OCI-LY7 (cell line): ENCODE measurements around the gene PPFIBP1. TPM values are rescaled to one million over a fixed set of nuclear protein-coding genes. Genes with fewer than 3 reads are reported as not detected.
A peak's percentile ranks its signal among the peaks of the same experiment; 100 is the strongest.

ENCODE experiments used
- BruUV-seq: library from RNA; stranded (reverse); fragments of 400-500 nt; replicated peaks from 2 replicates; lab custom pipeline; 2021; lab: Mats Ljungman, UMichigan
- CTCF ChIA-PET: fragments of 300-600 bp; sonication (Branson Sonifier 250); formaldehyde crosslinking; loops from one replicate; lab custom pipeline; 2022; ENCODE audit warnings: antibody characterized with exemption; ENCODE audit not compliant: unreplicated experiment; lab: Charles Lee
- POLR2A ChIA-PET: fragments of 300-600 bp; sonication (Branson Sonifier 250); formaldehyde crosslinking; loops from one replicate; lab custom pipeline; 2022; ENCODE audit warnings: antibody characterized with exemption; lab: Charles Lee
- DNase-seq: peaks from one replicate; pipeline ENCODE4 v3.0.0-alpha.2; 2015; ENCODE audit warnings: low spot score
- H2AFZ ChIP-seq: fragments of 200-600 bp; sonication (generic), shearing (Covaris generic); 2 replicates; pipeline ENCODE4 v1.6.1; 2014; ENCODE audit warnings: mild to moderate bottlenecking, antibody characterized with exemption, low read length, moderate library complexity
- H3K27ac ChIP-seq: fragments of 200-600 bp; sonication (generic); 2 replicates; pipeline ENCODE4 v1.5.1; 2014; ENCODE audit warnings: mixed run types, low read depth, mild to moderate bottlenecking, moderate library complexity, low read length, inconsistent platforms; ENCODE audit not compliant: poor library complexity, severe bottlenecking
- H3K36me3 ChIP-seq: fragments of 200-600 bp; sonication (generic); 2 replicates; pipeline ENCODE4 v1.6.1; 2014; ENCODE audit warnings: mild to moderate bottlenecking, antibody characterized with exemption, low read length, moderate library complexity, mixed read lengths; ENCODE audit not compliant: insufficient read depth
- H3K4me1 ChIP-seq: fragments of 200-600 bp; sonication (generic); 2 replicates; pipeline ENCODE4 v1.5.1; 2014; ENCODE audit warnings: mild to moderate bottlenecking, low read length; ENCODE audit not compliant: insufficient read depth, poor library complexity, severe bottlenecking
- H3K4me2 ChIP-seq: fragments of 200-600 bp; sonication (generic); 2 replicates; pipeline ENCODE4 v1.6.1; 2014; ENCODE audit warnings: mild to moderate bottlenecking, low read length
- H3K4me3 ChIP-seq: fragments of 200-600 bp; sonication (generic); 2 replicates; pipeline ENCODE4 v1.5.1; 2014; ENCODE audit warnings: mild to moderate bottlenecking, low read depth, low read length; ENCODE audit not compliant: poor library complexity, severe bottlenecking
- H3K79me2 ChIP-seq: fragments of 200-600 bp; sonication (generic); 2 replicates; pipeline ENCODE4 v1.6.1; 2016; ENCODE audit warnings: low read depth, mild to moderate bottlenecking, low read length, moderate library complexity, mixed read lengths; ENCODE audit not compliant: insufficient read depth
- H3K9me2 ChIP-seq: fragments of 200-600 bp; sonication (generic); 2 replicates; pipeline ENCODE4 v1.6.1; 2016; ENCODE audit warnings: mild to moderate bottlenecking, low read length, mixed read lengths; ENCODE audit not compliant: insufficient read depth
- H3K9me3 ChIP-seq: fragments of 200-600 bp; sonication (generic); 2 replicates; pipeline ENCODE4 v1.6.1; 2014; ENCODE audit warnings: mild to moderate bottlenecking, mixed run types, low read length, mixed read lengths
- H4K20me1 ChIP-seq: fragments of 200-600 bp; sonication (generic); 2 replicates; pipeline ENCODE4 v1.6.1; 2014; ENCODE audit warnings: mild to moderate bottlenecking, antibody characterized with exemption, low read length, moderate library complexity, mixed read lengths; ENCODE audit not compliant: insufficient read depth
- CTCF ChIP-seq: fragments of 200-600 bp; sonication (generic); conservative IDR thresholded peaks from 2 replicates; pipeline ENCODE4 v1.5.1; 2014; ENCODE audit warnings: mild to moderate bottlenecking, antibody characterized with exemption, low read length, moderate library complexity, mixed read lengths
- EZH2phosphoT487 ChIP-seq: fragments of 200-600 bp; sonication (generic); IDR thresholded peaks from 2 replicates; pipeline ENCODE4 v1.6.1; 2018; ENCODE audit warnings: low read depth, borderline replicate concordance, mild to moderate bottlenecking, mixed run types, antibody characterized with exemption, low read length, moderate library complexity, mixed read lengths
- intact Hi-C: fragments of 100-400 bp; cut with micrococcal nuclease; formaldehyde crosslinking; loops from one replicate; pipeline ENCODE4 v1.10.0; 2022; ENCODE audit not compliant: unreplicated experiment
- total RNA-seq, 2 experiments: library from RNA; depleted of rRNA in 1 of 2; stranded (reverse); fragments of >200 nt in 1 of 2; shearing (Covaris generic) in 1 of 2; gene quantifications; 2 replicates each; pipeline ENCODE4 v1.2.3, GENCODE V29; 2014 to 2022

Gene PPFIBP1
- total RNA-seq, 2 experiments from 2014 or later, result 7.3 to 14.6 TPM

- Histone ChIP-seq H3K79me2 (peaks cover 14% of the 10 kb centered on the region; the same call in 1 of the 2 replicates), H3K36me3 (no peaks in the 10 kb centered on the region), H3K9me3 (no peaks in the 10 kb centered on the region), H3K27ac (peak overlapping the region; percentile 86), H3K4me2 (peak overlapping the region; percentile 82), H3K9me2 (no peaks in the 10 kb centered on the region), H3K4me3 (peak overlapping the region; percentile 49), H2AFZ (no peak overlapping the region), H4K20me1 (no peaks in the 10 kb centered on the region), H3K4me1 (peaks cover 76% of the 10 kb centered on the region)
- BruUV-seq, result no TSS peak
- ChIA-PET CTCF (interaction anchor here (1.0 kb wide), 1 partner anchor 25 kb away, joined by 3 read pairs; no protein-coding TSS in a partner anchor), POLR2A (interaction anchor here (0.6 to 1.1 kb wide), 3 partner anchors 12 to 524 kb away, joined by 3 to 9 read pairs (median 3); partner anchors contain the start of gene PPFIBP1)
- TF ChIP-seq CTCF, result no peak
- DNase-seq, result peak; percentile 43
- intact Hi-C loops, result no loop called here
Observed at GRCh38 chr12:27535318-27535717, 11.3 kb downstream of the PPFIBP1 start.

GRCh38 chr12:27537855-27538675 is 14.1 kb downstream of the PPFIBP1 start:
- Histone ChIP-seq H3K9me3 (no peaks in the 10 kb centered on the region), H3K4me2 (peak overlapping the region; percentile 72), H3K9me2 (no peaks in the 10 kb centered on the region), H3K4me3 (peak overlapping the region; percentile 51), H2AFZ (peak overlapping the region; percentile 79), H3K27ac (no peak overlapping the region), H3K36me3 (no peaks in the 10 kb centered on the region), H3K4me1 (peaks cover 70% of the 10 kb centered on the region), H4K20me1 (no peaks in the 10 kb centered on the region), H3K79me2 (peaks cover 21% of the 10 kb centered on the region; the same call in 1 of the 2 replicates)
- peak; percentile 22 for DNase-seq
- TF ChIP-seq EZH2phosphoT487 (no peak), CTCF (no peak)
- ChIA-PET POLR2A (no interaction called here), CTCF (no interaction called here)
- no TSS peak for BruUV-seq
- intact Hi-C loops, result no loop called here
